MM.1S (cell line): ENCODE measurements around the gene ZFAND2A.

Source experiments
- DNase-seq: peaks from one replicate; pipeline ENCODE4 v3.0.0-alpha.2; 2015
- H2AFZ ChIP-seq: fragments of 300-600 bp; sonication (generic); 2 replicates; pipeline ENCODE4 v1.6.0; 2016; ENCODE audit warnings: antibody characterized with exemption, low read length
- H3F3A ChIP-seq: fragments of 300-600 bp; sonication (generic); 2 replicates; pipeline ENCODE4 v1.6.1; 2016; ENCODE audit warnings: mild to moderate bottlenecking, antibody characterized with exemption, low read length, moderate library complexity, mixed read lengths; ENCODE audit not compliant: insufficient read depth
- H3K27ac ChIP-seq: fragments of 300-600 bp; sonication (generic); 2 replicates; pipeline ENCODE4 v1.5.1; 2016; ENCODE audit warnings: mild to moderate bottlenecking, low read length
- H3K27me3 ChIP-seq: fragments of 300-600 bp; sonication (generic); replicated peaks from 2 replicates; pipeline ENCODE4 v1.6.0; 2016; ENCODE audit warnings: low read length; ENCODE audit not compliant: insufficient read depth
- H3K36me3 ChIP-seq: fragments of 300-600 bp; sonication (generic); replicated peaks from 2 replicates; pipeline ENCODE4 v1.6.1; 2016; ENCODE audit warnings: mild to moderate bottlenecking, low read length, mixed read lengths; ENCODE audit not compliant: insufficient read depth
- H3K4me1 ChIP-seq: fragments of 300-600 bp; sonication (generic); 2 replicates; pipeline ENCODE4 v1.6.1; 2016; ENCODE audit warnings: low read length, mixed read lengths
- H3K4me2 ChIP-seq: fragments of 300-600 bp; sonication (generic); 2 replicates; pipeline ENCODE4 v1.6.0; 2016; ENCODE audit warnings: low read depth, low read length
- H3K4me3 ChIP-seq: fragments of 300-600 bp; sonication (generic); 2 replicates; pipeline ENCODE4 v1.5.1; 2016; ENCODE audit warnings: low read length, mixed read lengths
- H3K79me2 ChIP-seq: fragments of 300-600 bp; sonication (generic); 2 replicates; pipeline ENCODE4 v1.6.1; 2016; ENCODE audit warnings: mixed run types, low read length, mixed read lengths
- H3K9ac ChIP-seq: fragments of 300-600 bp; sonication (generic); 2 replicates; pipeline ENCODE4 v1.6.1; 2016; ENCODE audit warnings: low read length, mixed read lengths
- H3K9me2 ChIP-seq: fragments of 300-600 bp; sonication (generic); replicated peaks from 2 replicates; pipeline ENCODE4 v1.6.1; 2016; ENCODE audit warnings: mild to moderate bottlenecking, low read length, mixed read lengths; ENCODE audit not compliant: insufficient read depth
- H3K9me3 ChIP-seq: fragments of 300-600 bp; sonication (generic); replicated peaks from 2 replicates; pipeline ENCODE4 v1.6.1; 2016; ENCODE audit warnings: mild to moderate bottlenecking, low read length, mixed read lengths; ENCODE audit not compliant: insufficient read depth
- H4K20me1 ChIP-seq: fragments of 300-600 bp; sonication (generic); 2 replicates; pipeline ENCODE4 v1.6.1; 2016; ENCODE audit warnings: mild to moderate bottlenecking, low read length, moderate library complexity, mixed read lengths; ENCODE audit not compliant: insufficient read depth
- EZH2 ChIP-seq: fragments of 300-600 bp; sonication (generic); optimal IDR thresholded peaks from 2 replicates; pipeline ENCODE3; 2017; ENCODE audit warnings: low read depth, mild to moderate bottlenecking, antibody characterized with exemption, low read length, mixed read lengths
- EZH2phosphoT487 ChIP-seq: fragments of 300-600 bp; sonication (generic); IDR thresholded peaks from 2 replicates; pipeline ENCODE4 v1.6.1; 2018; ENCODE audit warnings: antibody characterized with exemption, low read length
- TF ChIP-seq, protein P1 (sequence below): fragments of 300-600 bp; sonication (generic); IDR thresholded peaks from 2 replicates; pipeline ENCODE4 v1.5.1; 2016; ENCODE audit warnings: antibody characterized with exemption, low read length, mixed read lengths

ZFAND2A gene

DNA sequence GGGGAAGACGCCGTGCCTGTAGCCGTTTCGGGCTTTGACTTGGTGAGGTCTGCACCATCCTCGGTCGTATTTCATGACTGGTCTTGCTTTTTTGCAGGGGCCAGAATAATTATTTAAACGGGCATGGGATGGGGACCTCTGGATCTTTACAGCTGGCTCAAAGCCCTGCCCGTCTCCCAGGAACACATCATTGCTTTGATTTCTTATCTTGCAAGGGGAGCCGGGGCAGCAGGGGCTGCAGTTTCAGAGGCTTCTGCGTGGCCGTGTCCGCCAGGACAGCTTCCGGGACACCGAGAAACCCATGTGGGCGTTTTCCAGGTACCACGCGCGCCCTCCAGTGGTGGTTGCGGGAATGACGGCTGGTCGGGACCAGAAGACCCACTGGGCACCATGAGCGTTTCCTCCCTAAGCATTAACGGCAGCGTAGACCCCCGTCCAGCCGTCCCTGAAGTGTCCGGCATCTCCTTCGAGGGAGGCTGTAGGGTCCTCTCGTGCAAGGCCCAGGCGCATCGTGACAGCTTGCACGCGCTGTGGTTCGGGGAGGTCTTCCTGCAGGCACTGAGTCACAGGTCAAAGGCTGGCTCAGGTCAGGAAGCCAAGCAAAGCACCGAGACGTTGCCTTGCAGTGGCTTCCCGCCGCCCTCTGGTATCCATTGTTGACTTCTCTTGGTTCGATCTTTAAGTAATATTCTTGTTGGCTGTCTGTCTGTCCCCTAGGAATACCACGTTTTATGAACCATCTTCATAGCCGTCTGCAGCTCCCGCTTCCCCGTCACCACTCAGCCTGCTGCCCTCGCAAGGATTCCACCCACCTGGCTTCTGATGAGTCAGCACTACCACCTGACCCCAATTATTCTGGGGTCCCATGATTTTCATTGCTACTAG, 16.2 kb upstream of the ZFAND2A start:
- Histone ChIP-seq H3K9ac (no peak overlapping the region), H3F3A (no peaks in the 10 kb centered on the region), H3K4me2 (peak overlapping the region; percentile 71), H2AFZ (peak overlapping the region; percentile 71), H3K9me2 (no peaks in the 10 kb centered on the region), H3K27me3 (peaks cover 48% of the 10 kb centered on the region), H4K20me1 (no peaks in the 10 kb centered on the region), H3K36me3 (no peaks in the 10 kb centered on the region), H3K4me3 (peak overlapping the region; percentile 40), H3K9me3 (no peaks in the 10 kb centered on the region), H3K4me1 (peaks cover 7% of the 10 kb centered on the region; the same call in 1 of the 2 replicates), H3K27ac (no peak overlapping the region), H3K79me2 (no peaks in the 10 kb centered on the region)
- DNase-seq: peak; percentile 64
- TF ChIP-seq, protein P1, sequence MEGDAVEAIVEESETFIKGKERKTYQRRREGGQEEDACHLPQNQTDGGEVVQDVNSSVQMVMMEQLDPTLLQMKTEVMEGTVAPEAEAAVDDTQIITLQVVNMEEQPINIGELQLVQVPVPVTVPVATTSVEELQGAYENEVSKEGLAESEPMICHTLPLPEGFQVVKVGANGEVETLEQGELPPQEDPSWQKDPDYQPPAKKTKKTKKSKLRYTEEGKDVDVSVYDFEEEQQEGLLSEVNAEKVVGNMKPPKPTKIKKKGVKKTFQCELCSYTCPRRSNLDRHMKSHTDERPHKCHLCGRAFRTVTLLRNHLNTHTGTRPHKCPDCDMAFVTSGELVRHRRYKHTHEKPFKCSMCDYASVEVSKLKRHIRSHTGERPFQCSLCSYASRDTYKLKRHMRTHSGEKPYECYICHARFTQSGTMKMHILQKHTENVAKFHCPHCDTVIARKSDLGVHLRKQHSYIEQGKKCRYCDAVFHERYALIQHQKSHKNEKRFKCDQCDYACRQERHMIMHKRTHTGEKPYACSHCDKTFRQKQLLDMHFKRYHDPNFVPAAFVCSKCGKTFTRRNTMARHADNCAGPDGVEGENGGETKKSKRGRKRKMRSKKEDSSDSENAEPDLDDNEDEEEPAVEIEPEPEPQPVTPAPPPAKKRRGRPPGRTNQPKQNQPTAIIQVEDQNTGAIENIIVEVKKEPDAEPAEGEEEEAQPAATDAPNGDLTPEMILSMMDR: peak; percentile 91
- TF ChIP-seq EZH2: no peak

DNA sequence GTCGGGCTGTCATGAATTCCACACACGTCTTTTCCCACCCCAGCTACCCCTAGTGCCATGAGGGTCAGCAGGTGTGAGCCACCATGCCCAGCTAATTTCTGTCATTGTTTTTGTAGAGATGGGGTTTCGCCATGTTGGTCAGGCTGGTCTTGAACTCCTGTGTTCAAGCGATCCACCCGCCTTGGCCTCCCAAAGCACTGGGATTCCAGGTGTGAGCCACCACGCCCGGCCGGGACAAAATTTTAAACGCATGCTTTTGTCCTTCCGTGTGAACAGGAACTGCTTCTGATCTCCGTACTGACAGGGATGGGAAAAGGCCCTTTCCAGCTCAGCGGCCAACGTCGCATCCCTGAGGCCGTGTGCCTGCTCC, 15.6 kb upstream of the ZFAND2A start:
- peak overlapping the region; percentile 40; the same call in 1 of the 2 replicates for H3K4me3 ChIP-seq
- H2AFZ ChIP-seq: peak overlapping the region; percentile 71
- H3K9me2 ChIP-seq: no peaks in the 10 kb centered on the region
- no peak overlapping the region for H3K27ac ChIP-seq
- H3F3A ChIP-seq: no peaks in the 10 kb centered on the region
- H4K20me1 ChIP-seq: no peaks in the 10 kb centered on the region
- DNase-seq: no peak
- peaks cover 42% of the 10 kb centered on the region for H3K27me3 ChIP-seq
- H3K79me2 ChIP-seq: no peaks in the 10 kb centered on the region
- no peaks in the 10 kb centered on the region for H3K36me3 ChIP-seq
- H3K4me1 ChIP-seq: peaks cover 7% of the 10 kb centered on the region; the same call in 1 of the 2 replicates
- no peak for TF ChIP-seq EZH2
- TF ChIP-seq, protein P1: no peak
- no peak for TF ChIP-seq EZH2phosphoT487
- H3K9ac ChIP-seq: no peak overlapping the region
- peak overlapping the region; percentile 71 for H3K4me2 ChIP-seq
- no peaks in the 10 kb centered on the region for H3K9me3 ChIP-seq

DNA sequence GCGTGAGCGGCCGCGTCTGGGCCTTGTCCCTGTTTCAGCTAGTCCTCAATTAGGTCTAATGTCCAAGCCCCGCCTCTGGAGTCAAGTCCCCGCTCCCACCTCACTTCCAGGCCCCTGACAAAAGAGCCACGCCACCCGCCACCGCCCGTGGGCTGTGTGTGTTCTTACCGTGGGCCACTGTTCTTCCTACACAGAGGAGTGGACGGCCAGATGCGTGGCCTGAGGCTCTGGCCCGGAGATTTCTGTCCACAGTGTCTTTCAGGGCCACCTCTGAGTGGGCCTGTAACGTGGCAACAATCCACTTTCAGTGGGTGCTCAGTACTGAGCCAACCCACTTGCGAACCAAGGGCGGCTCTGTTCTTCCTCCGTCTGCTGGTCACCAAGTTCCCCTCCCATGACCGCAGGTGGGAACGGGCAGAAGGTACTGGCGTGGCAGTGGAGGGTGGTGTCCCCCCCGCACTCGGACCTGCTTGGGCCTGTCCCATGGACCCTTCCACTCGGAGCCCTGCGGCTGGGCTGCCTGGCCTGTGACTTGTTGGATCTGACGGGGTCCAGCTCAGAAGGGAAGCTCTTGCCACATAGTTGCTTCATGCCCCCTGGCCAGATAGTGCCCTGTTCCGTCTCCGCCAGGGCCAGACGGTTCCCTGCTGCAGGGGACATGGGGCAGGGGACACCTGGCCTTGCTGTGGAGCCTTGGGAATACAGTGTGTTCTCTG, 15.0 kb upstream of the ZFAND2A start:
- Histone ChIP-seq H3K9me3 (no peaks in the 10 kb centered on the region), H2AFZ (no peak overlapping the region), H3K27ac (no peak overlapping the region), H3K9me2 (no peaks in the 10 kb centered on the region), H4K20me1 (no peaks in the 10 kb centered on the region), H3K4me2 (no peak overlapping the region), H3K27me3 (peaks cover 36% of the 10 kb centered on the region), H3K9ac (no peak overlapping the region), H3F3A (no peaks in the 10 kb centered on the region), H3K4me3 (no peak overlapping the region), H3K4me1 (peaks cover 7% of the 10 kb centered on the region; the same call in 1 of the 2 replicates), H3K79me2 (no peaks in the 10 kb centered on the region), H3K36me3 (no peaks in the 10 kb centered on the region)
- no peak for DNase-seq
- no peak for TF ChIP-seq EZH2phosphoT487
- TF ChIP-seq, protein P1: no peak
- no peak for TF ChIP-seq EZH2
